ENCODE data around the gene LDLRAD4.

GRCh38 chr18:13555192-13555591, 336.6 kb downstream of the LDLRAD4 start:
- TF ChIP-seq POLR2AphosphoS5 (IDR thresholded peaks at IDR 0.05; ENCODE audit: low read depth) (no peak), EZH2phosphoT487 (IDR thresholded peaks at IDR 0.05; ENCODE audit: unreplicated experiment) (no peak), REST (IDR thresholded peaks at IDR 0.05; ENCODE audit: unreplicated experiment) (no peak), CTCF (conservative IDR thresholded peaks at IDR 0.05; ENCODE audit: low read depth in 2 of 2) (no peak), EZH2 (IDR thresholded peaks at IDR 0.05; ENCODE audit: low read depth, unreplicated experiment) (no peak), CREB1 (CRISPR knock-in tag; IDR thresholded peaks at IDR 0.05; ENCODE audit: low read depth) (no peak), ZNF462 (CRISPR knock-in tag; IDR thresholded peaks at IDR 0.05) (no peak), JUNB (IDR thresholded peaks at IDR 0.05; ENCODE audit: unreplicated experiment) (no peak), ZNF114 (CRISPR knock-in tag; IDR thresholded peaks at IDR 0.05) (no peak), NANOG (IDR thresholded peaks at IDR 0.05; ENCODE audit: borderline replicate concordance) (no peak), STAT1 (IDR thresholded peaks at IDR 0.05; ENCODE audit: unreplicated experiment) (no peak), ETS1 (IDR thresholded peaks at IDR 0.05) (no peak)

All from GM23338 (cell line).